GM21528 (cell line): ENCODE measurements around the gene RANBP1.
A peak's percentile ranks its signal among the peaks of the same experiment; 100 is the strongest.

ENCODE experiments used
- ATAC-seq: cut with Tn5 transposase; IDR thresholded peaks from one replicate; pipeline ENCODE4 v1.9.1; 2021; ENCODE audit warnings: mild to moderate bottlenecking, moderate library complexity; ENCODE audit not compliant: unreplicated experiment, low FRiP score

The RANBP1 gene

GRCh38 chr22:20106849-20107237 lies 9.1 kb upstream of the RANBP1 start:
- no peak for ATAC-seq

DNA sequence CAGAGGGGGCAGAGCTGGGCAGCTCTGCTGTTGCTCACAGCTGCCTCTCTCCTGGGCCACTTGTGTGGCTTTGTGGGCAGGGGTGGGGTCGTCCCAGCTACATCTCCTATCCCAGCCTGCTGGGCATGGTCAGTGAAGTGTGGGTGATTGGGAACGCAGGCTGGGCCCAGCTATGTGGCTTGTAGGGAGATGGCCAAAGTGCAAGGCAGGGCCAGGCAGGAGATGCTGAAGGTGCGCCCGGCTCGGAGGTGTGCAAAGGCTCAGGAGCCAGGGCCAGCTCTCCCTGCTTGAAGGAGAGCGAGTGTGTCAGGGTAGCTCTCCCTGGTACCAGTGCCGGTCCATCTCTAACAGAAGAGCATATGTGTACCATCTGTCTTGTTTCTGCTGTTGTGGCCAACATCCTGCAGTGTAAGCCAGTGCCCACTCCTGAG lies 8.4 kb upstream of the RANBP1 start:
- no peak for ATAC-seq

DNA sequence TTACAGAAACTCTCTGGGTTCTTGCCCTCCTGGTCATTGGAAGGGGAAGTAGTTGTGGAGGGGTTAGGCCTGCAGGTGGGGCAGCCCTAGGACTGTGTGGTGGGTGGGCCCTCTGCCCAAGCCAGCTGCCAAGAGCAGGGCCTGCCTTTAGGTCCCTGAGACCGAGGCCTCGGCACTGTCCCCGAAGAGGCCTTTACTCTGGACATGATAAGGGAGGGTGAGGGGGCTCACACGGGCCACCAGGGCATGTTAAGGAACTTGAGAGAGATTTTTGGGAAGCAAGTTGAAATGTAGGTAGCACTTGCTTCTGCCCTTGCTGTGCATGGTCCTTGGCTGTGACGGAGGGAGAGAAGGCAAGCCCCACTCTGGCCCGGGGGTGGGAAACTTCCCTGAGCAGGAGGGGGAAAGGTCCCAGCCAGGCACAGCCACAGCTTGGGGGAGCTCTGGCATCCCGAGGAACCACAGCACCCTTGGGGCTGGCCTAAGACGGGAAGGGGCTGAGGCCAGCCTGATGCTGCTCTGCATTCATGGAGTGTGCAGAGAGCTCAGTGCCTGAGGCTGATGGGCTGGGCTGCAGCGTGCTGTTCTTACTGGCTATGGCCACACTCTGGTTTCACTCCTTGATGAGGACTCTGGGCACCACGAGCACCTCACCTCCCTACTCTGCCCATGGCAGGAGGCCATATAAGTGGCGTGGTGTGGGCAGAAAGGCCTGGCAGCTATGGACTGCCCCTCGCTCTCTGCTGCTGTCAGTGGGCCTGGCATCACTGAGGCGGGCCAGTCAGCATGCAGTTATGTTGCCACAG lies 7.8 kb upstream of the RANBP1 start:
- ATAC-seq = no peak

GRCh38 chr22:20108757-20109230 lies 7.1 kb upstream of the RANBP1 start:
- ATAC-seq = no peak

DNA sequence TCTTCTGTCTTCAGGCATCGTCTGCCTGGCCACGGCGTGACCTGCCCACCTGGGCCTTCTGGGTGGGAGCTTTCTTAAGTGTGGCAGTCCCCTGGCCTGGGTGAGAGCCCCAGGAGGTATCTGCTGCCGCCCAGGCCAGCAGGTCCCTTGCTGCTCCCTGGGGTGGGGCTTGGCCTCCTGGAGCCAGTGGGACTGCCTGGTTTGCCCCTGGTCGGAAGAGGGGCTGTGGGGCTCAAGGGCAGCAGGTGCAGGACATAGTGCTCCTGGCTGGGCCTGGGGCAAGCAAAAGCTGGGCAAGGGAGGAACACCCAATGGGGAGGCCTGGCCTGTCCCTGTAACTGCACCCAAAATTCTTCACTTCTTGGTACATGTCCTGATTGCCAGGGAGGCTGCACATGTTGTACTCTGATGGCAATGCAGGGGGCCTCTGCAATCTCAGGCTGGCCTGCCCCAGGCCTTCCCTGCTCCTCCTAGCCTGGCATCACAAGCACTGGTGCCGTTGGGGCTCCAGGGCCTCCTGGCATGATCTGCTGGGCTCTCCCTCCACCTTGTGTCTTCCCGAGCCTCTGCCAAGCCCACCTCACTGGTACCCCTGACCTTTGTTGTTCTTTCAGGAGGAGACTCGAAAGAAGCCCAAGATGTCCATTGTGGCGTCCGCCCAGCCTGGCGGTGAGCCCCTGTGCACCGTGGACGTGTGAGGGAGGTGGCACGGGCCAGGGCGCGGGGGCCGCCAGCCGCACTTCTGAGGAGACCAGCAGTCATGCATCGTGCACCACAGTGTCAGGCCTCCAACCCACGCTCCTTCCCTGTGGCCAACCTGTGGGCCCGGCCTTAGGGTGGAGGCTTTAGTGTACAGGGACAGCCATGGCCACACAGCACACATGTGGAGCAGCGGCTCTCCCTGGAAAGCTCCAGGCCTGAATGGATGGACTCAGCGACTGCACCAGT lies 6.2 kb upstream of the RANBP1 start:
- ATAC-seq = no peak

- ATAC-seq = no peak
Observed at GRCh38 chr22:20110359-20110985, 5.4 kb upstream of the RANBP1 start.

- no peak for ATAC-seq
Observed at GRCh38 chr22:20111045-20111688, 4.7 kb upstream of the RANBP1 start.

DNA sequence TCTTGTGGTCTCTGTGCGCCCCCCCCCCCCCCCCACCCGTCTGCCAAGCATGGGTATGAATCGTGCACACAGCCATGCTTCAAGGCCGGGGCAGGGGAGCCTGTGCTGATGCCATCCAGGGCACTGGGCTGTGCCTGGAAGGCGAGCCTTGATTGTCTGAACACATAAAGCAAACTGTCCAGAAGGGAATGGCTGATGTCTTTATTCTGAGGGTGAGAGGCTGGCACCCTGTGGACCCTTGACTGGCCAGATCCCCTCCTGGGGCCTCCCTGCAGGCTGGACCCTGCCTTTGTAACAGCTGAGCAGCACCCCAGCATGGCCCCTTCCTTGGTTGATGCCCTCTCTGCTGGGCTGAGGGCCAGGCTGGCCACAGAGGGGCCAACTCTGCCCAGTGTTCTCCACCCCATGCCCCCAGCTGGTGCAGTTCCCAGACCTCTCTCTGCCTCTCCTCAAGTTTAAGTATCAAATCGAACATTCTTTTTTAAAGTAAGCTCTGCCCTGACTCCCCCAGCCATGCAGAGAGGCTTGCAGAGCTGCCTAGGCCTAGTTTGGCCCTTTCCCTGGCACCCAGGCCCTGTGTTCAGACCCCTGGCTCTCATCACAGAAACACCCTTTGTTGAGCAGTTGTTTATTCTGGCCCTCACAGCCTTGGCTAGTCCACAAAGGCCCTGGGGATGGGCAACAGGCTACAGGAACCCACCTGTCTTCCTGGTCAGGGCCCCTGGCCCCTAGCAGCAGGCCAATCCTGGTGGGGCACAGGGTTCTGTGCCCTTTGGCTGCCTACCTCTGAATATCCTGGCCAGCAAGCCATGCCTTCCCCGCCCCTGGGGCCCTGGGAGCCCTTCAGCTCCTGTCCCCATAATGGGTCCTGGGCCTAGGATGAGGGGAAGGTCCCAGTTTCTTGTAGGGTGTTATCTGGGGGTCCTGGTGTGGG lies 3.9 kb upstream of the RANBP1 start:
- ATAC-seq = no peak

GRCh38 chr22:20112623-20113511 lies 3.0 kb upstream of the RANBP1 start:
- no peak for ATAC-seq

DNA sequence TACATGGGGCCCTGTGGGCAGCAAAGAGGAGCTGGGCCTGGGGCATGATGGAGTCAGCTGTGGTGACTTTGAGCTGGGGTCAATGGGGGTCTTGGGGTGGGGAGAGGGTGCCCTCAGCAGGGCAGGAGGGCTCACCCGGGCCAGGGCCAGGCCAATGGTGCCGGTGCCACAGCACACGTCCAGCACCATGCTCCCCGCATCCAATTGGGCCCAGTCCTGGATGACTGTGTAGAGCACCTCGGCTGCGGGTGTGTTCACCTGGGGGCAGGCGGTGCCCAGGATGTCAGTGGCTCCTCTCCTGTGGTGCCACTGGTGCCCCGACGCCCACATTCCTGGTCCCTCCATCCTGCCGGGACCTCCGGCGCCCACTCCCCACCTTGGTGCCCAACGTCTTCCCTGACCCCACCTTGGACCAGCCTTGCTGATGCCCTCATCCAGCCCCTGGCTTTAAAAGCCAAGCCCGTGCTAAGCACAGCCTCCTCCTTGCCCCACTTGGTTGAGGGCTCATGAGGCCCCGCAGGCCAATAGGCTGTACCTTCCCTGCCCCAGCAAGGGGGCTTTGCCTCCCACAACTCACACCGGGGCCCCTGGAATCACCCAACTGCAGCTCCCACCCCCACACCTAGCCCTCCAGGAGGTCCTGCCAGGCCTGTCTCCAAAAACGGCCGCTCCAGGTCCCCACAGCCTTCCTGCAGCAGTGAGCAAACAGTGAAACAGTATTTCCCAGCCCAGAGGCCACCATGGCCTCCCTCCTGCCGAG lies 2.2 kb upstream of the RANBP1 start:
- ATAC-seq = no peak

DNA sequence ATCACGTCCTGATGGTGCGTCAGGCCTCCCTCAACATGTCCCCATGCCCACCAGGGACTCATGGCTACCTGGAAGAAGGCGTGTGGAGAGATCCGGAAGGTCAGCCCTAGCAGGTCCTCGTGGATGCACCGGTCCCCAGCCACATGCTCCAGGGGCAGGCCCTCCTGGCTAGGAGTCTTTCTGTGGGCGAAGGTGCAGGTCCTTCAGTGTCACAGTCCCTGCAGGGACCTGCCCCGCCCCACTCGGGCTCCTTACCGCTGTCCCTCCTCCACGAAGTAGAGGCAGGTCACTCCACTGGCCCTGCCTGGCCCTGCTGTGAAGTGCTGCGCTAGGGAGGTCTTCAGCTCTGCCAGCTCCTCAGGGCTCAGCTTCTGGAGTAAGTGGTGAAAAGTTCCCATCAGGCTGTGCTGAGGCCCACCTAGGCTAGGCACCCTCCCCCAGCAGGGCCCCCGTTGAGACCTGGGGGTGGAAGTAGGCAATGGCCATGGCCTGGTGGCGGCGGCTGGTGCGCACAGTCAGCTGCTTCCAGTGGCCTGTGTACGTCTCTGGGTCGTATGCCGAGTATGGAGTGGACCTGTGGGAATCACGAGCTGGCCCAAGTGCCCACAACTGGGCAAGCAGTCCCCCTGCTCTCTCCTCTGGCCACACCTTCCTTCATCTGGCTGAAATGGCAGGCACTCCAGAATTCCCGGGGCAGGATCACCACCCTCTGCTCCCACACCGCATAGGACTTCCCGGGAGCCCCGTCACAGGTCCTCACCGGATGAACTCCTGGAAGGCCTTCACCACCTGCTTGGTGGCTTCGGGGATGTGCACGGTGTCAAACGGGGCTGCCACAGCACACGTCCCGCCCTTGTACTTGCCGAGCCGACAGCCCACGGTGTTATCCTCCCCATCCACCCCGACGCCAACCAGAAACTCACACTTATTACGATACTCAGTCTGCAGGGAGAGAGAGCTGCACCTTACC lies 1.1 kb upstream of the RANBP1 start:
- ATAC-seq = no peak

GRCh38 chr22:20116376-20116950 lies 559 bp downstream of the RANBP1 start:
- ATAC-seq = no peak

DNA sequence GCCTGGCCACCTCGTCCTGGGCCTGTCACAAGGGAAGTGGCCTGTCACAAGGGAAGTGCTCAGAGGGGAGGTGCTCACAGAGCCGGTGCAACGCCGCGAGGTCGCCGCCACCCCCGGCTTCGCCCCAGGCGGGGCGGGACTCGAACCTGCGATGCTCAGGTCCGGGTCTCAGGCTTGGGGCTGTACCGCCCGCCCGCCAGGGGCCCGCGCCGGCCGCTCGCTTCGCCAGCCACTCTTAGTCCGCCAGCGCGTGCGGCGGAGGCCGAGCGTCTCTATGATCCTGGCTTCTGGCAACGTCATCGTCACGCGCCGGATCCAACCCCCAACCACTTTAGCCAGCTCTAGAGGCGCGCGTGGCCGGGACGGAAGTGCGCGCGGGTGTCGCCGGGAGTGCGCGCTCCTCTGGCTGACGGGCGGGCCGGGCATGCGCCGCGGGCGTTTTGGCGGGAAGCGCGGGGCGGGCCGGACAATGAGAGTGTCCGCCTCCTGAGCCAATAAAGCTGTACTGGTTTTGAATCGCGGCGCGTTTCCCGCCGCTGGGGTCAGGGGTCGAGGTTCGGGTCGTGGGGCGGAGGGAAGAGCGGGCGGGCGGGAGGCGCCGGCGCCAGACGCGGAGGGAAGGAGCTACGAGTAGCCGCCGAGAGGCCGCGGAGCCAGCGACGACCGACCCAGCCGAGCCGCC lies 1.2 kb downstream of the RANBP1 start, which contains the start of gene TRMT2A:
Gene TRMT2A (minus strand): TSS at position 276 of the 682 bp plus-strand sequence. CDS start 320 bp downstream, outside the sequence.
- peak; percentile 69 for ATAC-seq

- ATAC-seq = peak; percentile 19
Observed at GRCh38 chr22:20117633-20118299, 1.9 kb downstream of the RANBP1 start.
